Muscle of back (tissue), 13 donors: ENCODE measurements around the gene BORCS6. TPM values are rescaled to one million over a fixed set of nuclear protein-coding genes. Genes with fewer than 3 reads are reported as not detected.

ENCODE experiments used
- DNase-seq, 3 donors: peaks; one replicate each; pipeline versions ENCODE4 v3.0.0 to v3.0.0-alpha.2; 2013
- long read RNA-seq, 9 donors: transcript quantifications; one replicate each; lab custom pipeline, GENCODE V29; 2026
- polyA plus RNA-seq, 10 donors: library from polyadenylated mRNA; unstranded; fragments of 120-200 nt; gene quantifications; one replicate each; pipeline ENCODE4 v1.2.1, GENCODE V29; 2013; ENCODE audit not compliant: insufficient read length in 10 of 10

The BORCS6 gene
- polyA plus RNA-seq: 1 to 10 TPM; 3.1 to 4.7 (median 3.8) TPM
- long read RNA-seq, donor 1, transcript BORCS6-201 (1 exons, 2,575 nt): major isoform, 7 of 7 reads
- long read RNA-seq, donor 1, partial matches to known transcripts: 0 of 7 reads
- long read RNA-seq, donor 1, other reads (novel, unspliced or antisense): 0 of 7 reads
- long read RNA-seq, donor 2, partial matches to known transcripts: 0 of 2 reads
- long read RNA-seq, donor 2, other reads (novel, unspliced or antisense): 0 of 2 reads
- long read RNA-seq, donor 3: 0 reads
- long read RNA-seq, donor 4, transcript BORCS6-201 (1 exons, 2,575 nt): major isoform, 6 of 6 reads
- long read RNA-seq, donor 4, partial matches to known transcripts: 0 of 6 reads
- long read RNA-seq, donor 4, other reads (novel, unspliced or antisense): 0 of 6 reads
- long read RNA-seq, donor 5, transcript BORCS6-201 (1 exons, 2,575 nt): major isoform, 5 of 5 reads
- long read RNA-seq, donor 5, partial matches to known transcripts: 0 of 5 reads
- long read RNA-seq, donor 5, other reads (novel, unspliced or antisense): 0 of 5 reads
- long read RNA-seq, donor 6, transcript BORCS6-201 (1 exons, 2,575 nt): major isoform, 10 of 10 reads
- long read RNA-seq, donor 6, partial matches to known transcripts: 0 of 10 reads
- long read RNA-seq, donor 6, other reads (novel, unspliced or antisense): 0 of 10 reads
- long read RNA-seq, donor 7, transcript BORCS6-201 (1 exons, 2,575 nt): major isoform, 5 of 5 reads
- long read RNA-seq, donor 7, partial matches to known transcripts: 0 of 5 reads
- long read RNA-seq, donor 7, other reads (novel, unspliced or antisense): 0 of 5 reads
- long read RNA-seq, donor 8, transcript BORCS6-201 (1 exons, 2,575 nt): major isoform, 6 of 6 reads
- long read RNA-seq, donor 8, partial matches to known transcripts: 0 of 6 reads
- long read RNA-seq, donor 8, other reads (novel, unspliced or antisense): 0 of 6 reads
- long read RNA-seq, donor 9: 0 reads

DNA sequence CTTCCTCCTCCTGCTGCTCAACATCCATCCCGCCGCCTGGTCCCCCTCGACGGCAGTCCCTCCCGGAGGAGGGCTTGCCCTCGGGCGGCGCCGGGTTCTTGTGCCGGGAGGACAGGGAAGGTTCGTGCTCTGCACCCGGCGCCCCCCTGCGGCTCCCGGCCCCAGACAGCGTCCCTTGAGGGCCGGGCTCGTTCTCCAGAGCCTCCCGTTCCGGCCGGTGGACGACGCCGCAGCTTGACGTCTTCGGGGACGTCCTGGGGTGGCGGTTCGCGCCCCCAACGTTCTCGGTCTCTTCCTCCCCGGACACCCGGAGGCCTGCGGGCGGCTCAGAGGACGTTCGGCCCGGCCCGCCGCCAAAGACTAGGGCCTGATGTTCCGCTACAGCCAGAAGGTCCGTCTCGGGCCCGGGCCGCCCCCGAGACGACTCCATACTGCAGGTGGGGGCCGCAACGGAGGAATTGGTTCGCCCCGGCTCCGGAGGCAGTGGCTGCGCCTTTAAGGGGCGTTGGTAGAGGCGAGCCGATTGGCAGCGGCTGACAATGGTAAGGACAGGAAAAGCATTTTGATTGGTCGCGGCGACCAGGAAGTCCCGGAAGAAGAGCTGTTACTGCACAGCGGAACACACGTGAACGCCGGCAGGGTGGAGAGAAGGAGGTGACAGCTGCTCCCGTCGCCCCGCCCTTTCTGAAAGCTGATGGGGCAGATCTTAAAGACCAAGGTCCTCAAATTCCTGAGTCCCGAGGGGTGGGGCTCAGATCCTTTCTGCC lies at the start of gene BORCS6:
BORCS6 (minus strand) TSS at position 470 of the 767 bp plus-strand sequence; CDS start at position 430, 40 bp downstream.
- DNase-seq: peak; percentile 97 to 98 (median 98)

DNA sequence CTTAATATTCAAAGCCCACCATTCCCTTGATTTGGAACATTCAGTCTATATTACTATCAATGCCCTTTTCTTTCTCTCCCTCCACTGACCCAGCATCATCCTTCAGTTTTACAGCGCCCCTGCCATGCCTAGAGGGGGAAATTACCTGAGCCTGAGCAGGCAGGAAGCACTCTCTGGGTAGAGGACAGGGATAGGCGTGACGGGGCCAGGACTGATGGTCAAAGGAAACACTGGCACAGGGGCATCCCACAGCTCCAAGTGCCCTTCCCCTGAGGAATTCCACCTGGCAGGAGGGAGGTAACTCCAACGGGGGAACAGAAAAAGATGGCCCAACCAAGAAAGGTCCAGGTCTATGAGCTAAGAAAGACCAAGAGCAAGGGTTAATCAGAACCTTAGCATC lies 47.9 kb upstream of the BORCS6 start:
- no peak for DNase-seq

DNA sequence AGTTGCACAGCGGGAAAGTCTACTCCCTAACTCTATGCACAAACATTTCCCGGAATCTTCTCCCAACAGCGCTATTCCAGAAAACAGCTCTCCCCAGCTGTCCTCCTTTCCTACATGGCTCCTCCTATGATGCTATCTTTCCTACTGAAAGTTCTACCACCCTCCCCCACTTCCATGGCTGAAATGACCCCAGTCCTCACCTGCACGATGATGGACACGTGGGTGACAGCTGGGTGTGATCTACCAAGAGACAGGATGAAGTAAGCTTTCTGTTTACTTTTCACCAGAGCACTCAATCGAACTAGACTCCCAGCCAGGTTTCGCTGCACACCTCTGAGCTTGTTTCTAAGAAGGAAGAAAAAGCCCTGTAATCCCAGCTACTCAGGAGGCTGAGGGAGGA lies 47.2 kb upstream of the BORCS6 start:
- no peak for DNase-seq

DNA sequence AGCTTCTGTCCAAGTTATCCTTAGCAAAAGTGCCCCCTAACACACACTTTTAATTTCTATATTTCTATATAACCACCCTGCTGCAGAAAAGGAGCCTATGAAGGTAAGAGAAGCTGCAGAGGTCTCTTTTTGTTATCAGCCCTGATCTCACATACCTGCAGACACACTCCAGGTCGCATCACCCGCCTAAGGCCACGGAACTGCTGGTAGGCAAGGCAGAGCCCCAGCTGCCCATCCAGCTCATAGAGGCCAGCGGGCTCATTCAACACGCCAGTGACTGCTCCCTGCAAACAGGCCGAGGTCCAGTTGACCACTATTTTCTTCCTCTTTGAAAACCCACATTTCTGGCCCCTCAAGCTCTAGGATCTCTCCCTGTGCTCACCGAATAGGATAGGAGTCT lies 45.7 kb upstream of the BORCS6 start:
- DNase-seq: no peak

DNA sequence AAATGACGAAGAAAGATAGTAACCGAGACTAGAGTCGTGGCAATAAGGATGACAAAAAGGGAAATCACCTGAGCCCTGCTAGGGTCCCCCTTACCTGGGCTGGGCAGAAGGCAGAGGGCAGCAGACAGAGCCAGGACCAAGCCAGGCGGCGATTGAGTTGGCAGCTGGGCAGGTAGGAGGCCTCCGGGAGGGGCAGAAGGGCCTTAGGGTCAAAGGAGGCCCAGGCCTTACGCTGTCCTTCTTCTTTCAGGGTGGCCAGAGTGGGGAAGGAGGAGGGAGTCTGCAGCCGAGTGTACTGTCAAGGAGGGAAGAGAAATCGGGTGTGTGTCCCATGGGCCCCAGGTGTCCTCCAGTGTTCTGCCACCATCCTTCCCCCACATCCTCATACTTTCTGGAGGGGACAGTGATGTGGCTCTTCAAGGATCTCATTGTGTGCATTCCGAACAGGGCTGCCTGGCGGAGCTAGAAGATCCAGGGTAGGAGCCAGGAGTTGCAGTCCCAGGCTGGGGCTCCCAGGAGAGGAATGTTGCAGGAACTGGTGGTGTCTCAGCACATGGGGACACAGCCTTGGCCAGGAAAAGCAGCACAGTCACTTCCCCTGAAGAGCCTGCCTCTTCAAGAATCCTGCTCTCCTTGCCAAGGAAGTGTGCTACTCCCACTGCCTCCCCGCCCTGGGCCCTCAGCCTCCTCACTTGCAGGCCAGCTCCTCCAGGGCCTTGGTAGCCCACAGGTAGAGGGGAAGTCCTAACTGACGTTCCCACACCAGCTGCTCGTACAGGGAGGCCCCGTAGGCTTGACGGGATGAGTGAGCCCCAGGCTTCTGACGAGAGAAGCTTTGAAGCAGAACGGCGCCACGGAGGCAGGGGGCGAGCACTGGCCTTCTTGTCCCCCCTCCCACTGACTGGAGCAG lies 44.6 kb upstream of the BORCS6 start:
- DNase-seq: no peak

DNA sequence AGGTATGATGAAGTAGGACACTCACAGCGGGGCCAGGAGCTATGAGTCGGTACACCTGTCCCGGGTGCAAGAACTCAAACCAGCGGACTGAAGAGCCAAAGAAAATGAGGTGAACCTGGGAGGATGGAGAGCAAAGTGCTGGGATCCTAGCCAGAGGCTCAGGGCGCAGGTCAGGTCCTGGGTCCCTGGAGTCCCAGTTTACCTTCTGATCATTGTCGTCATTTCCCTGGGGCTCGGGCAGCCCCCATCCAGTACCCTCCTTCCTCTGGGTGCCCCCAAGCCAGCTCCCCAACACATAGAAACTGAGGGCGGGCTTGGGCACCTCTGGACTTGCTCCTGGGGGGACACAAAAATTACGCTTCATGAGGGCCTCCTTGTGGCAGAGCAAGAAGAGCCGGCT lies 41.7 kb upstream of the BORCS6 start:
- DNase-seq: no peak

DNA sequence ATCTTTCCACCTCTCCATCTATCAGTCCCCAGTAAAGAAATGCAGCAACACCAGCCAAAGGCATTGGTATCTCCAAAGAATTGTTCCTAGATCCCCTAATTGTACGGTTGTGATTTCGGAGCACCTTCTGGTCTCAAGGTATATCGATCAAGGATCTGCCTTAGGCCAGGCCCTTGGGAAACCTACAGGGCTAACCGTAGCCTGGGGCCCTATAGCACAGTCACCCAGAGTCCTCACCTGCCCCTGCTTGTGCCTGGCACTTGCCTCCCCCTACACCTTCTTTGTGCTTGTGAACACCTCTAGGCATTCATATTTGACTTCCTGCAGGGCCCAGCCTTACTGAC lies 37.2 kb upstream of the BORCS6 start:
- DNase-seq: no peak

DNA sequence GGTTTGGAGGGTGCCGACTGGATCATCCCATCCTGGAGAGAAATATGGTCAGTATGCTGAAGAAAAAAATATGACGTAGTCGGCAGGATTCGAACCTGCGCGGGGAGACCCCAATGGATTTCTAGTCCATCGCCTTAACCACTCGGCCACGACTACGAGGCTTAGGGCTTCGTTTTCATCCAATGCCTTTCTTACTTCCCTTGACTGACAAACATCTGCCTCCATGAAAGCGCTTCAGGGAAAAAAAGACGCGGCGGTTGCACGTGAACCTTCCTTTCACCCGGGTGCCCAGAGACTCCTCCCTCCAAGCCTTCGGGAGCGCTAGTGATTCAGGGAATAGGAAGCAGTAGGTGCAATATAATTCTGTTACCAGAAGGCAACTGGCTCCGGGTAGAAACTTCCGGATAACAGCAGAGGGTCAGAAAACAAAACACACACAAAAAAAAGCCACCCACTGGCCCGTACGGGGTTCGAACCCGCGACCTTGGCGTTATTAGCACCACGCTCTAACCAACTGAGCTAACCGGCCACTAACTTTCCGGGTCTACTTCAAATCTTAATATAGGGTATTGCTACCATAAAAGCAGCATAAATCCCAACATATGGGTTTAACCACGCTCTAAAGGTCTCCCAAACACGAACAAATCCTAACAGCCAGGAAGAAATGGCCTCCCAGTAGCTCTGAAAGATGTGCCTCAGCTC lies 36.7 kb upstream of the BORCS6 start:
- peak; percentile 91 to 95 (median 94) for DNase-seq

DNA sequence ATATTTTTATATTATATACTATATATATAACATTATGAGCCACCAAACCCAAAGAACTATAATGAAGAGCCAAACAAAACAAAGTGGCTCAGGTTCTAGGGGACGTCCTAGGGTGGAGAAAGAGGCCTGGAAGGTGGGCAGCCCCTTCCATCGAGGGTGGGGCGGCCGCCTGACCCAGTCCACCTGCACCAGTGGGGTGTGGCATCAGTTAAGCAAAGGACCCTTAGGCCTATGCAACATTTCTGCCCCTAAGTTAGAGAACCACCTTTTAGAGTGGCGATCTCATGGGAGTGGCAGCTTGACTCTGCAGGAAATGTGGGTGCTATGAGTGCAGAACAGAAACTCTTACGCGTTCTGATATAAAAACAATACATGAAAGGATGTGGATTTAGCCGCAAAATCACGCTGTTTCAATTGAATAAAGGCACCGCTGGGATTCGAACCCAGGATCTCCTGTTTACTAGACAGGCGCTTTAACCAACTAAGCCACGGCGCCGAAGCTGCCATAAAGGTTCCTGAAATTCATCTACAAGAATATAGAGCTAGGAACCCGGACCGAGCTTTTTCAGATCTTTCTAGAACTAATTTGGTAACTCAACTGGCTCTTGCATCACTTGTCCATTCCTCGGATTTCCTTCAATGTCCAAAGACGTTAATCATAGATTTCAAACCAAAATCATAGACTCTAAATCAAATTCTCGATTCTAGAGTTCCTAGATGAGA lies 36.0 kb upstream of the BORCS6 start:
- DNase-seq: peak in 2 of 3 donors; percentile 65 to 66

DNA sequence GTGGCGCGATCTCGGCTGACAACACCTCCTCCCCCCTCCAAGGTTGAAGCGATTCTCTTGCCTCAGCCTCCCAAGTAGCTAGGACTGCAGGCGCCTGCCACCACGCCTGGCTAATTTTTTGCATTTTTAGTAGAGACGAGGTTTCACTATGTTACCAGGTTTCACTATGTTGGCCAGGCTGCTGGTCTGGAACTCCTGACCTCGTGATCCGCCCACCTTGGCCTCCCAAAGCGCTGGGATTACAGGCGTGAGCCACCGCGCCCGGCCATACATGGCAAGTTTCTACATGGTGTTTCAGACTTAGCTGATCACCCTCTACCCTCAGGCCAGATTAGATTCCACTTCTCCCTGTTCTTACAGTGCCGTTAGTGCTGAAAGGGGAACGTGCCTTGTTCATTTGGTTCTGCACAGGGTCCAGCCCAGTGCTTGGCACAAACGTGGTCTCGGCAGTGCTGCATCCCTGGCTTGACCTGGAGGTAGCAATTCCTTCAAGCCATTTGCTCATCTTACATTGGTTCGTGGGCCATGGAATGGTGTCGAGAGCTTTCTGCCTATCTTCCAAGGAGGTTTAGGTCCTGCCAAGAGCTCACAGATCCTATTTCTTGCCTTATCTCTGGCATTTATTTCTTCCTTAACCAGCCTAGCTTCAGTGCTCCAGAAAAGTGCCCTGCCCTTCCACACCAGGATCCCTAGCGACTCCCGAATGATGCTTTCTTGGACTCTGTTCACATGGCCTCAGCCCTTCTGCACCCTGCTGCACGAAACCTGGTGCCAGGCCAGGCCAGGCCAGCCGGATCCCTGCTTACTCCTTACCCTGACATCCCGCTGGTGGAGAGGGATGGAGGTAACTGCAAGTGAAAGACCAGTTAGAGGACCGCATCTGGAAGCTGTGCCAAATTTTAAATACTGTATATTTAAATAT lies 35.2 kb upstream of the BORCS6 start:
- no peak for DNase-seq

DNA sequence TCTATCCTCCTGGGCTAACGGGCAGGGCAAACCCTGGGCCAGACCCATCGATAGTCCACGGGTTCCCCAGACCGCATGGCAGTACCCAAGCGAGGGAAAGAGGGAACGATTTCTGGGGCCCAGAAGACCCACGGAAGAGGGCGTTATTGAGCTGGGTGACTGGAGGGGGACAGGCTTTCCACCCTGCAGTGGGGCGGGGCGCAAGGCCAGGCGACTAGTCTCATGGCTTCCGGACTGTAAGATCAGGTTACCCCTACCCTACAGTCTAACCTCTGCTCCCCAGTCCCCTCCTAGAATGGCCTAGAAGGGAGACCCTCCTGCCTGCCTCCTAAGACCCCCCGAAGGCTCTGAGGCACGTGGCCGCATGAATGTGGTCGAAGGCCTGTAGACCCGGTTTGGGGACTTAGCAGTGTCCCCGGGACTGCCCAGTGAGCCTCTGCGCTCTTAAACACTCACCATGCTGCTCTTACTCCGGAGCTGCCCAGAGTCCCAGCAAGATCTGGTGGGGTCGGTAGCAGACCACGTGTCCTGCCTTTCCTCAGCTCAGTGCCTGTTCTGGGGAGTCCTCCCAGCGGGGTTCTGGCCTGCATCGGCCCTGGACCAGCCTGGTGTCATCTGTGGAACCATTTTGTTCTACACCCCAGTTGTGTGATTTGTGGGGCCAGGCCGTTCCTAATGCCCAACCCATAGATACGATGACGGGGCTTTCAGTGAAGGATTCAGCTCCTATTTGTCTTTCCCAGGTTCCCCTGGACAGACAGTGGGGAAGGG lies 33.6 kb upstream of the BORCS6 start:
- peak; percentile 50 to 89 (median 71) for DNase-seq

DNA sequence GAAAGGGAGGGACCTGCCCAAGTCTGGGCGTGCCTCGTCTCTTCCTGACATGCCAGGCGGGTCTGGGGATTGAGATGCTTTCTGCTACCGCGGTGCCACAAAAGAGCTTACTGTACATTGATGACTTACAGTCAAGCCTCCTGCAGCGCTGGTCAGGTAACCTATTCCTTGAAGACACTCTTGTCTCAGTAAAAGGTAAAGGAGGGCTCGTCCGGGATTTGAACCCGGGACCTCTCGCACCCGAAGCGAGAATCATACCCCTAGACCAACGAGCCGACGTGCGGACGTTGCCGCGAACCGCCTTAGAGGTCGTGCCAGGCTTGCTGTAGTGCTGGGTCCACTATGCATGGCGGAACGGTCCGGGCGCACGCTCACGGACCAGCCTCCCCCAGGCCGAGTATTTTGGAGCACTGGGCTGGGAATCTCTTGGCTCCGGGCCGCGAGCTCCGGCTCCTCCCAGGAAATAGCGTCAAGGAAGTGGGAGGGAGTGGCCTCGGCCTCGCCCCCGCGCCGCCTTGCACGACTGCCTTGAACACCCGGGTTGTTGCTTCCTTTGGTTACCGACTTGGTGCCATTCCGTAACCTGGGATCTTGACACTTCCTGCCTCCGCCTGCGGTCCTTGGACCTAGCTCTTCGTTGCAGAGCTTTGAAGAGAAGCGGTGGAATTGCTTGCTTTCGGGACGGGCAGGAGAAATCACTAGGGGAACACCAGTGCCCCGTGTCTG lies 32.8 kb upstream of the BORCS6 start:
- peak; percentile 95 to 97 (median 95) for DNase-seq

DNA sequence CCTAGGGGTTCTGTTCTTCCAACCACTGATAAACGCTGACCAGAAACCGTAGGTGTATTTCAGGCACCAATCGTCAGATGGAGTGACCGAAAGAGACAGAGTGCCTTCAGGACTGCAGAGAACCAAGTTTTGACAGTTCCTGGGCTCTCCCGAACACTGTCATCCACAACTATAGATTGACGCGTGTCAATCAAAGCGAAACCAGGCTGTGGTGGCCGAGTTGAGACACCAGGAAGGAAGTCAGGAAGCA lies 32.3 kb upstream of the BORCS6 start:
- no peak for DNase-seq

DNA sequence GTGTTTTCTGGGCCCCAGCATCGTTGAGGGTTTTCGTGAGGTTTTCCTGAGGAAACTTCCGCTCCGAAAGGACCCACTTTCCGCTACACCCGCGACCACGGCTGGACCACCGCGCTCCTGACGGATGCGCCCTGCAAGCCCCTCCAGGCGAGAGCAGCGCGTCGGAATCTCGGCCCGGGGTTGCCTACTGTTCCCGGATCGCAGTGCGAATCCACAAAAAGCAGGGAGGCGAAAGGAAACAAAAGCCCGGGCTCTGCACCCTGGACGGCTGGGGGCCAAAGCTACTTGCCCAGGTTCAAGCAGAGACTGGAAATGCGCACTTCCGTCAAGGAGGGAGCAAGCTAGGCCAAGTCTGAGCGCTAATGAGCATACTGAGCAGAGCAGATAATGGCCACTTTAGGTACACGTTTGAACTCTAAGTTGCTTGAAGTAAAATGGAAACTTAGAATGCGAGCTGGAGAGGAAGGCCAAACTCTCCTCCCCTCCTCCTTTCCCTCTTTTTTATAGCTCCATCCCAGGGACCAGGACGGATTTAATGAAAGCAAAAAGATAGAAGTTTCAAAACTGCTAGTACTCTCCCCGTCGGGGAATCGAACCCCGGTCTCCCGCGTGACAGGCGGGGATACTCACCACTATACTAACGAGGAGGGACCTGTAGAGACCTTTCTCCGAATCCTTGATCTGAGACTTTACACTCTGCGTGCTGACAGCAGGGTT lies 31.8 kb upstream of the BORCS6 start:
- DNase-seq: peak; percentile 95 to 97 (median 95)

DNA sequence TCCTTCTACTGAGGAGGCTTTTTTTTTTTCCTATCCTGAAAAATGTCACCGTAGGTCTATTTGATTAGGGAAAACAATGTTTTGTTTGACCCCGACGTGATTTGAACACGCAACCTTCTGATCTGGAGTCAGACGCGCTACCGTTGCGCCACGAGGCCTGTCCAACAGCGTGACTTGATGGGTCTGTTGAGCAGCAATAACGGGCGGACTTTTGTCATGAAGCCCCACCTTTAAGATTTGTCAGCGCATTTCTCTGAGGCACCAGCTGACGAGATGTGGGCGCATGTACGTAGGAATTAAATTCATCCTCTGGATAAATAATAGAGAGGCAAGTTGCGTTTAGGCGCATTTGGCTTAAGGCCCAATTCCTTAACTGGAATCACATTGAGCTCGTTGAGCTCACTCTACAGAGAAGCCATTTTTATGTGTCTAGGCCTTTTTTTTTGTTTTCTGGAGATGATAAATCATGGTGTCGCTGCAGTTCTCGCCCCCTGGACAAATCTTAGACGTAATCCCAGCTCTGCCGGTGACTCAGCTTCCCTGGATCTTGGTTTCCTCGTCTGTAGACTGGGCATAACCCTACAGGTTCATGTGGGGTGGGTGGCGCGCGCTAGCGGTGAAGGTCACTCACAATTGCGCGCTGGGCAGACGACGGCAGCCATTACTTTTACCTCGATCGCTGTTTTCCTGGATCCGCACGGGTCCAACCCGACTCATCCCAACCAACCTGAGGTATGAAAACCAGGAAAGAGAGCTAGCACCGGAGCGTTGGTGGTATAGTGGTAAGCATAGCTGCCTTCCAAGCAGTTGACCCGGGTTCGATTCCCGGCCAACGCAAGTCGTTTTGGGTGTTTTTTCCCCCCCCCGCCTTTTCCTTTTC lies 31.0 kb upstream of the BORCS6 start:
- peak; percentile 95 to 97 (median 97) for DNase-seq
